NCI-H2171 treated with DMSO at 0.1 percent for 48 hours (cell line): ENCODE results near the gene SKIC3.

Source experiments
- DNase-seq: peaks from one replicate; lab custom pipeline; 2025; lab: John Stamatoyannopoulos, UW

Gene SKIC3

DNA sequence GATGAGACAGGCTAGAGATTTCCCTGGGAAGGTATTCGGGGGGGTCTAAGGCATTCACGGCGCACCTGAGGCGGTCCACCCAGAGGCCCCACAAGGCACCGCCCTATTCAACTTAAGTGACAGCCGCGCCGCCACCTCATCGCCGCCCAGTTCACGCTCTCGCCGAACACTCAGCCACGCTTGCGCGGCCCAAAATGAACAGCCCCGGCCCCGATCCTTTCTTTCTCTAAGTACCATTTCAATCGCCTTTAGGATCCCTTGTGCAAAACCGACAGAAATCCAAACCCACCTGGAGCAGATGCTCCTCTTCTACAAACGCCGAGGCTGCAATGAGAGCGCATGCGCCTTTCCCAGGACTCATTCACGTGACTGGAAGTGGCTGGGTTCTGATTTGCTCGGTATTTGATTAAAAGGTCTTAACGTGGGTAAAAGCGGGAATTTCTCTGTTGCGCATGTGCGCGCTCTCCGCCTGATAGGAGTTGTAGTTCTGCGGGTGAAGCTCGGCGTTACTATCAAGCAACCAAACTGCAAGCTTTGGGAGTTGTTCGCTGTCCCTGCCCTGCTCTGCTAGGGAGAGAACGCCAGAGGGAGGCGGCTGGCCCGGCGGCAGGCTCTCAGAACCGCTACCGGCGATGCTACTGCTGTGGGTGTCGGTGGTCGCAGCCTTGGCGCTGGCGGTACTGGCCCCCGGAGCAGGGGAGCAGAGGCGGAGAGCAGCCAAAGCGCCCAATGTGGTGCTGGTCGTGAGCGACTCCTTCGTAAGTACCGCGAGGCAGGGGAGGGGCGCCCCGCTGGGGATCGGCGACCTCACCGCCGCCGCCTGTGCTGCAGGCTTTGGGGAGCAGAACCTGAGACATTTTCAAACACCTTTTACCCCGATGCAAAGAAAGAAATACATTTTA lies at the start of gene SKIC3, which contains the start of gene ARSK:
Gene SKIC3 (minus strand): TSS at position 331 of the 902 bp plus-strand sequence. CDS start 7,827 bp downstream, outside the sequence.
Gene ARSK (plus strand): TSS at position 455 of the 902 bp plus-strand sequence. CDS start 178 bp downstream, at position 633.
- DNase-seq: peak; percentile 95

DNA sequence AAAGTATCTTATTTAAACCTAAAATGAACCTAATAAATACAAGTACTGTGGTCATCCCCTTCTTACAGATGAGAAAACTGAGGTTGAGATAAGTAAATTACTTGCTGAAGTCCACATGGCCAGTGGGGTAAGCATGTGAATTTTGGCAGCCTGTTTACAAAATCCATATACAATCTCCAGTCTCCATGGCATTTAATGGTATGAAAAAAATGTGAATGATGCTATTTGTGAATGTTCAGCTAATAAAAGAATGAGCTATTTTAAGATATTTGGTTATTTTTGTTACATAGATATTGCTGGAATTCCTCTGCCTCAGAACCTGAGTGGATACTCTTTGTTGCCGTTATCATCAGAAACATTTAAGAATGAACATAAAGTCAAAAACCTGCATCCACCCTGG lies 45.8 kb upstream of the SKIC3 start:
- no peak for DNase-seq

DNA sequence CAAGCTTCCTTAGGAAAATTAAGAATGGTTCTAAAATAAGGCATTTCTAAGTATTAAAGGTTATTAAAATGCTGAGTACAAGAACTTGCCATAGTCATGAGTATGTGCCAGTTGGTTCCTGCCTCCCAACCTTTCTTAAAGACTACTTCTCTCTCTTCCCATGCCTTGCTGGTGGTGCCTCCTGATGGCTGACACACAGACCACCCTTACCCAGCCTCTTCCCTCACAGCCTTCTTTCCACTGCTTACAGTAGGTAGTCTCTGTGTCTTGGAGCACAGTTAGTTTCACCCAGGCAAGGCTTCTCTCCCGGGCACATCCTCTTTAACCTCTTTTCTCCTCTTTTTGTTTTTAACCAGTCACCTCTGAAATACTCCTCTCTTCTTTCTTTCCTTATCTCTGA lies 44.5 kb upstream of the SKIC3 start:
- DNase-seq: no peak

DNA sequence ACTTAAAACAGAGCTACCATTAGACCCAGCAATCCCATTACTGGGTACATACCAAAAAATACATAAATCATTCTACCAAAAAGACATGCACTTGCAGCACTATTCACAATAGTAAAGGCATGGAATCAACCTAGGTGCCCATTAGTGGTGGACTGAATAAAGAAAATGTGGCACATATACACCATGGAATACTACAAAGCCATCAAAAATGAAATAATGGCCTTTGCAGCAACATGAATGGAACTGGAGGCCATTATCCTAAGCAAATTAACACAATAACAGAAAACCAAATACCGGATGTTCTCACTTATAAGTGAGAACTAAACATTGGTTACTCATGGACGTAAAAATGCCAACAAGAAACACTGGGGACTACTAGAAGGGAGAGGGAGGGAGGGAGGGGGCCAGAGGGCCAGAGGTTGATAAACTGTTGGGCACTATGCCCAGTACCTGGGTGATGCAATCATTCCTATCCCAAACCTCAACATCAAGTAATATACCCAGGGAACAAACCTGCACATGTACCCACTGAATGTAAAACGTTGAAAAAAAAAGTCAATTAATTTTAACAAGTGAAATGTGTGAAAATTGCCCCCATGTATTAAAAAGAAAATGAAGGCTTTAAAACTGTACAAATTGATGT lies 40.6 kb upstream of the SKIC3 start:
- no peak for DNase-seq

DNA sequence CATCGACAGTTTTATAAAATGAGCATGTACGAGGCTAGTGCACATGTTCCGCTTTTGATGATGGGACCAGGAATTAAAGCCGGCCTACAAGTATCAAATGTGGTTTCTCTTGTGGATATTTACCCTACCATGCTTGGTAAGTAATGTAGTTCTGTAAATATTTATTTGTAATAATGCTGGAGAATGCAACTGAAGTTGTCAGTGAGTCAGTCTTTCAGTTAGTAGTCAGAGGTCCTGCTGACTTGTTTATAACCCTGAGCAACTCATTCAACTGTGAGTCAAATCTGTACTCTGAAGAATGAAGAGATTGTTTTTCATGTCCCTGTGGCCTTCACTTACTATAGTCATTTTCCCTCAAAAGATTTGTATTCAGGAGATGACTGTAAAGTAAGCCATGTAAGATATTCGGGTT lies 36.7 kb upstream of the SKIC3 start:
- DNase-seq: no peak

DNA sequence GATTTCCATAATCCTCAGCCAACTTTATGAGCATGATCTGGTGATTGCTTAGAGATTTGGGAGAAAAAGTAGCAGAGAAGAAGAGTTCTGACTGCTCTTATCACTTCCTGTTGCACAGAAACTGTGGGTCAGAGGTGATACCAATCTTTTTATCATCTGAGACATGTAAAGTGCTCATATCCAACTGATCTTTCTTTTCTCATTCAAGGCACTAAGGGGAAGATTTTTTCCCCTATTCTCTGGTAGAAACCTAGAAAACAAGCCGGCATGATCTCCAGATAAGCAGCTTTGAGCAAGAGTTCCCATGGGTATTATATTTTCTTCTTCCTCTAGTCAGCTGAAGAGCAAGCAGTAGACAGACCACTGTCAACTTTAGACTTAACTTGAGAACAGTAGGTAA lies 36.1 kb upstream of the SKIC3 start:
- DNase-seq: no peak

DNA sequence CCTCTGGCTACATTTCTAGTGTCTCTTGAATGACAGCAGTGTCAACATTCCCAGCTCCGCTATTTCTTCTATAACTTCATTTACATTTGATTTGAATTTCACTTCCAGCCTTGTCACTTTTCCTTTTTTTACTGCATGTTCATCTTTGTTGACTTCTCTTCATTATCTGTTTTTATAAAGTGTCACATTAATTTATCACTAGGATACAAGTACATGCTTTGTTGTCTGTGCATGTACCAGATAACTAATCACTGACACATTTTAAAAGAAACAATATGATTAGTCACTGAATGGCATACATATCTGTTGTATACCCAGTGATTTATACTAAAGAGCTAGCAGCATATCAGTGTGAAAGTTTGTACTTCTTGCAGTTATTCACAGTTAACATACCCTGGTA lies 29.2 kb upstream of the SKIC3 start:
- DNase-seq: no peak

DNA sequence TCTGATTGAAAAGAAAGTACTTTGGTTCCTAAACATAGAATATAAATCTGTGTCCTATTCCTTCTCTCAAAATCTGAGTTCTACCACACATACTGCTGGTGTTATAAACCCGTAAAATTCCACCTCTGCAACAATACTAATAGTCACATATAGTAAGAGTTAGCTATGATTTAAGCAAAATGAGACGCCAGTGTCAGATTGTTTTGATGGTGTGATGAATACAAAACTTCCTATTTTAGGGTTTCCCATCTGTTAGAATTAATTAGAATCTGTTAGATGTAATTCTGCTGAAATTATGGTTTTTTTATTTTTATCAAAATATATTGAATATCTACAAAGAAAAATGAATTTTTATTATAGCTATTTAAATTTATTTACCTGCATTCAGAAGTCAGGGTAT lies 26.8 kb upstream of the SKIC3 start:
- no peak for DNase-seq

DNA sequence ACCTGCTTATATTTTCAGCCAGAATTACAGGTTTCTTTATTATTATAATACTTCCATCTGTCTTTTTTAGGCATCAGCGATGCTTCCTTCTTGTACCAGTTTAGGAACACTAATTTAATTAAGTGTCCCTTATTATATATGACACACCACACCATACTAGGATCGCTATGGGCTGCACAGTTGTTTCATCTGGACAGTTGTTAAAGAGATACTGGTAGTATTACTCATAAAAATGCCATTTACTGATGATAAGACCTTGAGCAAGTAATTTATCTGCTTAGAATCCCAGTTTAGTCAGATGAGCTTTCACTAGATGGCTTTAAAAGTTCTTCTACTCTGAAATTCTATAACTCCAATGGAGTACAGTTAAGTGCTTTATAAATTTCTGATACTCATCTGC lies 17.2 kb upstream of the SKIC3 start:
- DNase-seq: no peak

DNA sequence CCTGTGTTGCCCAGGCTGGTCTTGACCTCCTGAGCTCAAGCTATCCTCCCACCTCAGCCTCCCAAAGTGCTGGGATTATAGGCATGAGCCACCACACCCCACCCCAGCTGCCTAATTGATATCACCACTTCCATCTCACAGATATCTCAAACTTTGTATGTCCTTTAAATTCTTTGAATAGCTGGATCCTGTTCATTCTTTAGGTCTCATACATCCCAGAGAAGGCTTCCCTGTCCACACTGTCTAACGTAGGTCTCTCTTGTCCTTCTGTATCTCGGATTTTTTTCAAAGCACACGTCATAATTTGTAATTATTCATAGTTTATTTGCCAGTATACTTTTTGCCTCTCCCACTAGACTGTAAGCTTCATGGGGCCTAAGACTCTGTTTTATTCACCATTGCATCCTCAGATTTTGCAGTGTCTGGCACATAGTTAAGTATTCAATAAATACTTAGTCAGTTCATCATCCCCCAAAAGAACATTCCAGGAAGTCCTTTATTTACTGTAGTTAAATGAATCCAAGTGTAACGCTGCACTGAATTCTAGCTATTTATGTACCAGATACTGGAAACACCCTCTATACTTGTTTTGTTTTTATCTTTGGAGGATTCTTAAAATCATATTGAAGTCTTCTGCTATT lies 10.6 kb upstream of the SKIC3 start:
- no peak for DNase-seq

DNA sequence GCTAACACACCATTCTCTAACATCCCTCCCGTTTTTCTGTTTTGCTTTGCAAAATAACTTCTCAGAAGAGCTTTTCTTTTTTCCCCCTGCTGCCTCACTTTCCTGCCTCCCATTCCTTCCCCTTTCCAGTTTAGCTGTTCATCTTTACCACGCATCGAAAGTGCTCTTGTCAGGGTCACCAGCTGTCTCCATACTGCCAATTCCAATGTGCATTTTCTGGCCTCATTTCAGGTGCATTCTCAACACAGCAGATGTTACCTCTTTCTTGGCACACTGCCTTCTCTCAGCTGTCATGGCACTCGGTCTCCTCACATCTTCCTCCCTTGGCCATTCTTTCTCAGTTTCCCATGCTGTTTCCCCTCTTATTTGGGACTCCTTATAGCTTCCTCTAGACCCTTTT lies 9.7 kb upstream of the SKIC3 start:
- DNase-seq: peak; percentile 82

DNA sequence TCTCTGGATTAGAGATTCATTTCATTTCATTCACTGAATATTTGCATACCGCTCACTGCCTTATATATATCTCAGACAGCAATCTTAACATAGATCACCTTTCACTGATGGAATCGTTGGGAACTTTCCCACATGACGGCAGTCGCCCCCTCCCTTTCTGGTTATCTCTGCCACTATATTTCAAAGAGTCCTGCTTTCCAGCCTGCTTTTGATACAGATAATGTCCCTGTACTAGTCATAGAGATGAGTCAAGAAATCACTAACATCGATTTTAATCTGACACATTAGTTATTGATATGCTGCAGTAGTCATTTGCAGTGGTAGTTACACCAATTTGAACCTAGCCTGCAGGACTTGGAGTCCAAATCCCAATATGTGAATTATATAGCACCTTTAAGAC lies 8.6 kb upstream of the SKIC3 start:
- no peak for DNase-seq

DNA sequence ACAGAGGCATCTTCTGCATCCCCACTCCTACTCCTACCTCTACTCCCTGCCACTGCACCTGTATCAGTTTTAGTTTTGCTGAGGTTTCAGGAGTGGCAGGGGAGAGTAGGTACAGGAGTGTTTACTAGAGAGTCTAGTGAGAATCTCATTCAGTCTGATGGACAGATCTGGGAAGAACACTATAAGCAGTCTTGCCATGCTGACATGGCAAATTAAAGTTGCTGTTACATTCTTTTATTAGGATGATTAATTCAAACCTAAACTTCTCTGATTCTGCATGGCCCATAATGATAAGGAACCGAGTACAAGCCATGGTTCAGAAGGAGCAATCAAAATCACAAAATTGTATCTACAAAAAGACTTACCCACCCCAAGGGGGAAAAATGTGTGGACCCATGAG lies 7.5 kb upstream of the SKIC3 start:
- DNase-seq: no peak

DNA sequence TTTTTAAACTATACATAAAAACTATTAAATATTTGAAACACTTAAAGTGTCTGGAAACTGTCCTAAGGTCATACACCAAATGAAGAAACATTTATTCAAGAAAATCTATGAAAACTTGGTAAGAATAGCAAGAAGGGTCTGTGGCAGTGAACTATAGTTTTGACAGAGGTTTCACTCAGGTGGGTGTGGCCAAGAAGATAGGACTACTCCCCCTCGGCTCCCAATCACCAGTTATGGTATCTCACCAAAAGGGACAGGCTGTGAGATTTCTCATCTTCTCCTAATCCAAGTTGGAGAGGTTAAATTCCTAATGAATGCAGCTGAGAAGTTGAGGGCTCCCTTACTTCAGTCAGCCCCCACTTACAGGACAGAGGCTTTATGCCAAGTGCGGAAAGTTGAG lies 3.1 kb upstream of the SKIC3 start:
- DNase-seq: no peak

DNA sequence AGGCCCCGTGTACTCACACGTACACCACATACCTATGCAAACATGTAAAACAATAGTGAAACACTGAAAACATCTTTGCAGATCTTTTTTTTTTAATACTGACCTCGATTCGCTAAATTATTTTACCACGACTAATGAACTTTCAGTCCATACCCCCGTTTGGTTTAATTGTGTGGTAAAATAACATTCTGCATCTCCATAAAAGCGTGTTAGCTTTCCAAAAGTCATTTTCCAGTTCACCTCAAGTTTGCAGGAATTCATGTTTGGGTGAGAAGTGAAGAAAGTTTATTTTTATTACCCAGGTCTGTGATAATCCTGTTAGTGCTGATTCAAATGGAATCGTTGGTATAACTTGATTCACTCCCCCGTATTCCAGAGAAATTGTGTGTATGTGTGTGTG lies 776 bp upstream of the SKIC3 start:
- no peak for DNase-seq

DNA sequence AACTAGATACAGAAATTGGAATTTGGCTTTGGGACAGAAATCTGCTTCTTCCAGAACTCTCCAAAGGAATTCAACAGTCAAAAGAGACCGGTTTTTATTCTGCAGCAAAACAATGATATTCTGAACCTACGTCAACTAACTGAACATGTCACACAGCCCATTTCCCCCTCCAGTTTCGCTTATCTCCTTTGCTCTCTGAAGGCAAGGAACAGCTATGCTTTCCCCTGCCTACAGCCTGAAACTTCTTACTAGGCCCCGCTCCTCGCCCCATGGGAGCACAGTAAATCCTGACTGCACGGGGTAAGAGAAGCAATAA lies 488 bp downstream of the SKIC3 start:
- no peak for DNase-seq

DNA sequence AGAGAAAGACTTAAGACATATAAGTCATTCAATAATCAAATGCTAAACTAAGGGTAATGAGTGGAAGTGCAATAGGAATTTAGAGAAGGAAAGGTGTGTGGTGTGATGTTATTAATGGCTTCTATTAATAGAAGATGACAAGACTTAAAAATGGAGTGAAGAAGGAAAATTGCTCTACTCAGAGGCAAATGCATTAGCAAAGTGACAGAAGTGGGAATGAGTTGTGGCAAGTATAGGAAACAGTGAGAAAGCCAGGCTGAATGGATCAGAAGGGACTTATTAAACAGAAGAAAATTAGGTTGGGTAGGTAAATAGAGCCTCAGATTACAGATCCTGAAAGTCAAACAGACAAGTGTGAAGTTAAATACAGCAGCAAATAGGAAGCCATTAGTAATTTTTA lies 5.7 kb downstream of the SKIC3 start:
- DNase-seq: no peak

DNA sequence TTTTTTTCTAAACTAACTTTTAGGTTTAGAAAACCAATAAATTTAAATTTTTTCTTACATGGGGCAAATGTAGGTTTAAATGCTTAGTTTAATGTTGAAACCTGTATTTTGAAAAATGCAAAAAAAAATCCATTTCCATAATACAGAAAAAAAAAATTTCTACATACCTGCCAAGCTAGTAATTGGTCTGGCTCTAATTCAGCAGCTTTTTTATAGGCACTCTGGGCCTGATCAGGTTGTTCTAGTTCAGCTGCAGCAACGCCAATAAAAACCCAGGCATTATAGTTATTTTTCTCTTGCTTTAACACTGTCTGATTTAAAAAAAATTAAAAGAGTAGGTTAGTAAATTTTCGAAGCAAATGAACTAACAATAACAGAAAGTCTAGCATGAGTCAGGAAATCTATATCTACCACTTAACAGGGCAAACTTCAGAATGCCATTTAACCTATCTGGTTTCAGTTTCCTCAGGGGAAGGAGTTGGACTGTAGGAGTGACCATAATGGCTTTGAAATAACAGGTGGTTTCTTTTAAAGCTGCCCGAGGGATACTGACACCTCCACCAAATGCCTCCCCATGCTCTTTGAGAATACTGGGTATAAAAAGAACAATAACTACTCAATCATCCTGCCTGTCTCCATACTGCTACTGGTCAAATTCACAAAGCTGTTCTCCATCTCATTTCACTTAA lies 11.6 kb downstream of the SKIC3 start:
- DNase-seq: peak; percentile 16

DNA sequence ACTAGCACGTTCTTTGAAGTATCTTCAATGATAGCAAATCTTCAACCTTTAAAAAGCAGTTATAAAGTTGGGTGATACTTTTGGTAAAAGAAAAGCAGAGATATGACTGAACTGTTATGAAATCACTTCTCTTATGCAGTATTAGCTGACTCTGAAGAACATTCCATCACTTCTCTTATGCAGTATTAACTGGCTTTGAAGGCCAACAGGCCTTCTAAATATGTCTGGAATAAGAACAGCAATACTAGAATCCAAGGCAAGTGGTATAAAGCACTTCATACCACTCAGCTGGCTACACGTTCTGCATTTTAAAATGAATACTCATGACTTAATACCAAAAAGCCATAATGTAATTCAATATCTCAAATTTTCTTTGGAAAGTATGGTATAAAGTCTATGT lies 17.3 kb downstream of the SKIC3 start:
- no peak for DNase-seq

DNA sequence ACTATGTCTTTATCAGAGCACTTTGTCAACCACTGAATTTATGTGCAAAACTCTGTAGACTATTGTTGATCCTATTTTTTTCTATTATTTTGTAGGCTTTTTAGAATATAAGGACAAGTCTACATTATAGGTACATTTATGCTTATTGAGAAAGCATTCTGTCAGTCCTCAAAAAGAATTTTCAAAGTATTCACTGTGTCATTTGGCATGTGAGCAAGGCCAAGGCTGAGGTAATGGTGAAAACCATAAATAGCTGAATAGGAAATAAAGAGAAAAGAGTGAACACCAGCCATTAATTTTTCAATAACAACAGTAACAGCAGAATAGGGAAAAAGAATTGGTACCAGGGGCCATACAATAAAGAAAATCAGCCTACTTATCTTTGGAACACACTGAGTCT lies 21.0 kb downstream of the SKIC3 start:
- no peak for DNase-seq

DNA sequence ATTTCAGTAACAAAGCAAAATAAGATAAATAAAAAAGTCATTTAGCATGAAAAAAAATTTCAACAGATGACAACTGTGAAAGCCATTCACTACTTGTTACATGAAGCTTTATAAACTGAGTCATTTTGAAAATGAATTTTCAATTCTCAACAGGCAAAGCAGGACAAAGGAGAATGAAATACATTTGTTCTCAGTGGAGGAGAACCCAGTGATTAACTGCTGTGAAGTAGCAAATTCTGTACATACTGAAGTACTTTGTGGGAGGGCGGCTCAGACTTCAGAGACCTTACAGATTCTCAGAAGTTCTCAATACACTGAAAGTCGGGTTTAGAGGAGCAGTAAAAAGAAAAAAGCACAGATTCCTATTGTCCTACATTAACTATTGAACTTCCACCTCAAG lies 21.7 kb downstream of the SKIC3 start:
- no peak for DNase-seq

DNA sequence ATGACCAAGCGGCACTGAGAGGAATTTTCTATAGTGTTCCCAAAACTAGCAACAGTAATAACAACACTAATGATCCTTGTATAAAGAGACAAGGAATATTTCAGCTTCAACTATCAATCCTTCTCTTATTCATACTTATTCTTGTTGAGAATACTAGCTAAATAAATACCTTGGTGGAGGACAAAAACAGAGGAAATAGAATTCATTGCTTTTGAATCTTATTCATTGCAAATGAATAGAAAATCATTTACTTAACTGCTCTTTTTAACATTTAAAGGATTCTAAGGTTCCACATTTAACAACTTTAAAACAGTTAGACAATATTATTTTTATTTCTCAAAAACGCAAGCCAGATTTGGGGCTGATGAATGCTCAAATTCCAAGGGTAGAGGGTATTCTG lies 22.4 kb downstream of the SKIC3 start:
- DNase-seq: no peak

DNA sequence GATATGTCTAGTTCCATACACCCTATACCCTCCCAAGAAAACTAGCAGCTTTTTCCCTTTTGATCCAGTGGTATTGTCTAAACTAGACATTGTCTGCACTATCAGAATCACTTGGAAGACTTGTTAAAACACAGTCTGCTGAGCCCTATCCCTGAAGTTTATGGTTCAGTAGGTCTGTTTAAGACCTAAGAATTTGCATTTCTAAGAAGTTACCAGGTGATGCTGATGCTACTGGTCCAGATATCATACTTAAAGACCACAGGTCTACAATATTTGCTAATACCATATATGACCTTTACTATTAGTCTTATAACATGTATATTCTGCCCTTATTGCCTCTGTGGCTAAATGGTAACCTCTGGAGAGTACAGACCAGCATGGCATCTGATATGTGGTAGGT lies 23.3 kb downstream of the SKIC3 start:
- no peak for DNase-seq
